Measurements from ENCODE around the gene ZNF878.

- TF ChIP-seq, protein P1, sequence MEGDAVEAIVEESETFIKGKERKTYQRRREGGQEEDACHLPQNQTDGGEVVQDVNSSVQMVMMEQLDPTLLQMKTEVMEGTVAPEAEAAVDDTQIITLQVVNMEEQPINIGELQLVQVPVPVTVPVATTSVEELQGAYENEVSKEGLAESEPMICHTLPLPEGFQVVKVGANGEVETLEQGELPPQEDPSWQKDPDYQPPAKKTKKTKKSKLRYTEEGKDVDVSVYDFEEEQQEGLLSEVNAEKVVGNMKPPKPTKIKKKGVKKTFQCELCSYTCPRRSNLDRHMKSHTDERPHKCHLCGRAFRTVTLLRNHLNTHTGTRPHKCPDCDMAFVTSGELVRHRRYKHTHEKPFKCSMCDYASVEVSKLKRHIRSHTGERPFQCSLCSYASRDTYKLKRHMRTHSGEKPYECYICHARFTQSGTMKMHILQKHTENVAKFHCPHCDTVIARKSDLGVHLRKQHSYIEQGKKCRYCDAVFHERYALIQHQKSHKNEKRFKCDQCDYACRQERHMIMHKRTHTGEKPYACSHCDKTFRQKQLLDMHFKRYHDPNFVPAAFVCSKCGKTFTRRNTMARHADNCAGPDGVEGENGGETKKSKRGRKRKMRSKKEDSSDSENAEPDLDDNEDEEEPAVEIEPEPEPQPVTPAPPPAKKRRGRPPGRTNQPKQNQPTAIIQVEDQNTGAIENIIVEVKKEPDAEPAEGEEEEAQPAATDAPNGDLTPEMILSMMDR (IDR thresholded peaks at IDR 0.05): no peak
- TF ChIP-seq POLR2A (IDR thresholded peaks at IDR 0.05) (no peak), POLR2AphosphoS5 (IDR thresholded peaks at IDR 0.05) (no peak)
Measured at GRCh38 chr19:12077375-12077774, 24.6 kb upstream of the ZNF878 start.
